Right lung (tissue), 5 donors: ENCODE data around the gene SEC14L1. TPM values are rescaled to one million over a fixed set of nuclear protein-coding genes. Genes with fewer than 3 reads are reported as not detected.
"Not testable (repeated sequence)": the region's sequence is repeated elsewhere in the genome, so short reads cannot be mapped to it uniquely, and the experiment has no call there.

Source experiments
- DNase-seq, 2 donors: peaks; one replicate each; pipeline ENCODE4 v3.0.0-alpha.2; 2013
- polyA plus RNA-seq, 5 donors: library from polyadenylated mRNA; unstranded; fragments of 120-200 nt; gene quantifications; one replicate each; pipeline versions ENCODE4 v1.2.1 to v1.2.3, GENCODE V29; 2013; ENCODE audit warnings: inconsistent platforms in 1 of 5, low replicate concordance in 1 of 5; ENCODE audit not compliant: insufficient read length in 5 of 5, insufficient read depth in 1 of 5

The SEC14L1 gene
- polyA plus RNA-seq, 5 donors = 78.0 to 93.8 (median 81.1) TPM

- no peak for DNase-seq
Measured at GRCh38 chr17:77233635-77234334, 93.0 kb downstream of the SEC14L1 start.

- no peak for DNase-seq
Measured at GRCh38 chr17:77234695-77235094, 93.9 kb downstream of the SEC14L1 start.

DNA sequence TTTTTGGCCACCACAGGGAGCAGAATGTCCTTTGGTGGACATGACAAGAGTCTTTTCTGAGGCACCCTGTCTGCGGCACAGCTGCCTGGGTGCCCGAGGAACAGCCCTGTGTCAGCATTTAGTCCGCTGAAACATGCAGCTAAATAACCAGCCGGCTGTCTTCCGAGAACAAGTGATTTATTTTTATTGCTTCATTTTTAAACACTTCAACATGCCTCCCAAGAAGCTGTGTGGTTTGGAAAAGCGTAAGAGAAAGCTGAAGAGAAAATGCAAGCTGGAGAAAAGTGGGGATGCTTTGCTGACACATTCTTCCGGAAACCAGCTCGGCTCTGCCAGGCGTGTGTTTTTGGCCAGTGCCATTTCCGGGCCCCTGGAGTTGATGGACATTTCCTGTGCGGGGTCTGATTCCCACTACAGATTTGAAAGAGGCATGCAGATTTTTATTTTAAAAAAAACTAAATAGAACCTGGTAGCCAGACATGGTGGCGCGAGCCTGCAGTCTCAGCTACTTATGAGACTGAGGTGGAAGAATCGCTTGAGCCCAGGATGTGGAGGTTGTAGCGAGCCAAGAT lies 94.7 kb downstream of the SEC14L1 start:
- DNase-seq = peak; percentile 81 to 88

DNA sequence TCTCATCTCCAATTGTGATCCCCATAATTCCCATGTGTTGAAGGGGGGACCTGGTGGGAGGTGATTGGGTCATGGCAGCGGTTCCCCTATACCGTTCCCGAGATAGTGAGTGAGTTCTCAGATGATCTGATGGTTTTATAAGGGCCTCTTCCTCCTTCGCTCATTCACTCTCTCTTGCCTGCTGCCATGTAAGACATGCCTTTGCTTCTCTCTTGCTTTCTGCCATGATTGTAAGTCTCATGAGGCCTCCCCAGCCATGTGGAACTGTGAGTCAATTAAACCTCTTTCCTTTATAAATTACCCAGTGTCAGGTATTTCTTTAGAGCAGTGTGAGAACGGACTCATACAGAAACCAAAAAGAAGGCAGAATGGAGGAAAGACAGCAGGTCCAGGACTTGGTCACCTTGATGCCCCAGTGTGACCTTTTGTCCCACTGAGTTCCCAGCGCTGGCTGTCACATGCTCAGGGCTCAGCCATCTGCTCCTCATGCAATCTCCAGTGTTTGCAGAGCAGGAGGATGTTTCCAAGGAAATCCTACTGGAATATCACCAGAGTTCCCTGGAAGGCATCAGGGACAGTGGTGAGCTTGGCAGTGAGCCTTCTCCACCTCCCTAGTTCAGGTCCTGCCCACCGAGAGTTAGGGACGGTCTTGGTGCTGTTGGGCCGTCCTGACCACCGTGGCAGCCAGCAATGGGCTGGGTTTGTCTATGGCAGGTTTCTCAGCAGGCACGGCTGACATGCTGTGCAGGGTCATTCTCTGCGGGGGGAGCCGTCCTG lies 96.7 kb downstream of the SEC14L1 start:
- no peak for DNase-seq

DNA sequence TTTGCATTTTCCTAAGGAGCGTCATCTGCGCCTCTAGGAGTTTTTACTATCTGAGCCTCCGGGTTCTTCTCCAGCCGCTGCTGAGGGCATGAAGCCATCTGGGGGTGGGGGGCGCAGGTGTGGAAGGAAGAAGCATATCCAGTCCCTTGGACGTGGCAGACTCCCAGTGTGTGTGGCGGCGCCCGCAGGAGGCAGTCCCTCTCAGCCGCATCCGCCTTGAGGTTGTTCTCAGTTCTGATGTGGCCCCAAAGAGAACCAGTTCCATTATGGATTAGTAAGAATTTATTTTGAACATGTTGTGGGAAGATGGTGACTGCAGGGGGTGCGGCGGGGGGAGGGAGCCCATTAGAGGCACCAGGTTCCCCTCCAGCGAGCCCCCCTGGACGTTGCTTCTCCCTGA lies 100.2 kb downstream of the SEC14L1 start:
- DNase-seq = no peak

DNA sequence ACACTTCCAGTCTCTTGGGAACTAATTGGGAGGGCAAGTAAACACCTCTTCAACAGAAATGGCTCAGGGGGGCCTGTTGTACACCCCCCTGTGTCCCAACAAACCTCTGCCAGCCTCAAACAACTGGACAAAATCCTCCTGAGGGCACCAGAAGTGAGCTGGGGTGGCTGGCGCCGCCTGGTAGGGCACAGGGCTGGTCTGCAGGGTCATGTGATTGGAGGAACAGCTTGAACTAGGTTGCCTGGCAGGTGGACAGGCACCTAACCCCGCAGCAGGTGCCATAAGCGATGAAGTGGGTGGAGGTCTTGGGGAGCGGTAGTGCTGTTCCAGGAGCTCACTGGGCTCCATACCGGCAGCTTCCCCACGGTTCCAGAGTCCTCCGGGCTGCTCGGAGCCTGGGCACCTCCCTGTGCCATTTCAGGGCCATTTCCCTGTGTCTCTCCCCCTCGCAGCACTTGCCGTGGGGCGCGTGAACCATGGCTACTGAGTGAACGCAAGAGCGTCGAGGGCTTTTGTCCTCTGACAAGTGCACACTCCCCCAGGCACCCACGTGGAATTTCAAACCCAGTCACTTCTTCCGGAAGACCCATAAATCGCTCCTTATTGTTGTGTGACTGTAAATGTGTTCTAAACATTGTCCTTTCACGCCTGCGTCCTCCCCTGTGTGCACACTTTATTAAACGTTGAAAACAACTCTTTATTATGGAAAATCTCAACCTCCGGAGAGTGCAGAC lies 101.5 kb downstream of the SEC14L1 start:
- no peak for DNase-seq

GRCh38 chr17:77245162-77245926 lies 104.6 kb downstream of the SEC14L1 start:
- no peak for DNase-seq

- DNase-seq = no peak
Measured at GRCh38 chr17:77246110-77247047, 105.6 kb downstream of the SEC14L1 start.

- peak; percentile 85 to 86 for DNase-seq
Measured at GRCh38 chr17:77247048-77247541, 106.3 kb downstream of the SEC14L1 start.

DNA sequence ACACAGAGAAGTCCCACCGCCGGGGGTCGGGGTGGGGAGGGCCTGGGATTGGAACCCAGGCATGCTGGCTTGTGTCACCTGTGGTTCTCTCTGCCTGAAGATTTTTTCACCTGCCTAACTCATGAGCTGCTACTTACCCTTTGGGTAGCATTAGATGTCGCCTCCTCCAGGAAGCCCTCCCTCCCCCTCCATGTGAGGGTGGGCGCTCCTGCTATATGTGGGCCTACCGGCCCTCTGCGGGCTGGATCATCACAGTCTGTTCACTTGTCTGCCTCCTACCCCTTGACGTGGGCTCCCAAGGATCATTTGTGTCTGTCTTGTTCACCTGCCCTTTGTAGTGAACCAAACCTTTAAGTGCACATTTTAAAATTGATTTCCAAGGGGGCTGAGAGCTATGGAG lies 106.8 kb downstream of the SEC14L1 start:
- no peak for DNase-seq

- no peak for DNase-seq
Measured at GRCh38 chr17:77248216-77249114, 107.7 kb downstream of the SEC14L1 start.

- DNase-seq = no peak
Measured at GRCh38 chr17:77251622-77252183, 110.9 kb downstream of the SEC14L1 start.

DNA sequence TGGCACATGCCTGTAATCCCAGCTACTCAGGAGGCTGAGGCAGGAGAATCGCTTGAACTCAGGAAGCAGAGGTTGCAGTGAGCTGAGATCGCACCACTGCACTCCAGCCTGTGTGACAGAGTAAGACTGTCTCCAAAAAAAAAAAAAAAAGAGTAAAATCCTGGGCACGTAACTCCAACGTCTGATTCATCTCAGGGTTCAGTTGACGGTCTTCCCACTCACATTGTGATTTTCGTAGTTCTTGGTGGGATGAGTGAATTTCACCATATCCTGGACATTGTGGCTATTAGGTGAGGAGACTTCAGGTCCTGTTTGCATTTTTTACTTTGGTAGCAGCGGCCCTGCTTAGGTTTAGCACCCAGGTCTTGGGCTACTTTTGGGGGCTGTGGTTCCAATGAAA lies 111.5 kb downstream of the SEC14L1 start:
- DNase-seq = not testable (repeated sequence)

DNA sequence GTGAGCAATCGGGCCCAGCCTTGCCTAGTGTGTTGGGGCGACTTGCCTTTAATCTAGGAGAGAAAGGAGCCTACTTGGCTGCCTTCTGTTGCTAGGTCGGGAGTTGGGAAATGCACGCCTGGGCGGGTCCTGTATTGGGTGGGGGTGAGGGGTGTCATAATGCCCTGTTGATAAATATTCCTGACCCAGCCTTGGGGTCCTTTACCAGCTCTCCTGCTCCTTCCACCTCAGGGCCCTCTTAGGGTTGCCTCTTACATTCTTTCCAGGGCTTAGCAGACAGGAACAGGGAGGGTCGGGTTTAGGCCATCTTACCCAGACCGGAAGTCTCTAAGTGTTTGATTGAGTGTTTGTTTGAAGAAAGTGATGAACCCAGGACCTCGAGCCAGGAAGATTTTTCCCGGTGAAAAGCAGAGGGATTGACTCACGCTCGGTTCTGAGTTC lies 112.9 kb downstream of the SEC14L1 start:
- peak; percentile 71 to 73 for DNase-seq

DNA sequence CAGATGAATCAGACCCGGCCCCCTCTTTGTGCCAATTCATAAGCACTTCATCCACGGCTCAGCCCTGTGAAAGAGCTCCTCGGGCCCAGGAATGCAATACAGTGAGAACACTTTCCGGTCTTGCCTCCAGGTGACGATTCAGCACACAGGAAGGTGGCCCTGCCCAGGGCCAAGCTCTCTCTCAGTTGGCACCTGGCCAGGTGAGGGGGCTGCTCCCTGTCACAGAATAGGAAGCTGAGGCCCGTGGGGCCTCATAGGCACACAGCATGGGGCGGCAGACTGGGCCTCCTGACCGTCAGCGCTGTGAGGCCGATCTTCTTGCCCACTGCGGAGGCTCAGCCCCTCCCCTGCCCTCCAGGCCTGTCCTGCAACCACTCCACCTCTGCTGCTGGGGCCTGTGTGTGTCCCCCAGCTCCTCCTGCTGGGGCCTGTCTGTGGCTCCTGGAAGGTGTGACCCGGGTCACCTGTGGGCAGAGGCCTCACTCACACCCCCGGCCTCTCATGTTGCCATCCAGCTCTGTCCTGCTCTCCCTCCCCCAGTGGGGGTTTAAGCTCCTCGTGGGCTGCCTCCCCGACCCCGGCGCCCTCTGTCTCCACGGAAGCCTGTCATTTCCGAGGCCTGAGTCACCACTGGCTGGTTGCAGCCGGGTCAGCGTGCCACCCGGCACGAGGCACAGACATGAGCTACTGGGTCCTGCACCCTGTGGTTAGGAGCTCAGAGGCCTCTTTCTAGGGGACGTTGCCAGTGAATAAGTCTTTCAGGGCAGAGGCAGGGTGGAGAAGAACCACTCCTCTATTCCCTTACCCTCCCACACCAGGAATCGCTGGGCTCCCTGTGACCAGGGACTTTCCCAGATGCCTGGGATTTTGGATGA lies 114.4 kb downstream of the SEC14L1 start:
- peak; percentile 70 to 75 for DNase-seq

DNA sequence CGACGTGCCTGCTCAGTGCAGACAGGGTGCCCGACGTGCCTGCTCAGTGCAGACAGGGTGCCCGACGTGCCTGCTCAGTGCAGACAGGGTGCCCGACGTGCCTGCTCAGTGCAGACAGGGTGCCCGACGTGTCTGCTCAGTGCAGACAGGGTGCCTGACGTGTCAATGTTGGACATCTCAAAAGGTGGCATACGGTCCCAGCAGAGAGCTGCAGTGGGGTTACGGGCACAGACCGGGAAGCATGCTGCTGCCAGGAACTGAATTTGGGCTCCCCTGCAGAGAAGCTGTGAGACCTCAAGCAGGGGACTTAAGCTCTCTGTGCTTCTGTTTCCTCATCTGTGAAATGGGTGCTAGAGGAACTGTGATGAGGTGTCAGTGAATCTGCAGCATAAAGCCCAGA lies 115.2 kb downstream of the SEC14L1 start:
- DNase-seq = not testable (repeated sequence)

- no peak for DNase-seq
Measured at GRCh38 chr17:77256710-77257109, 115.9 kb downstream of the SEC14L1 start.
